ENCODE measurements around the gene INTS4.
"Not testable (repeated sequence)": the region's sequence is repeated elsewhere in the genome, so short reads cannot be mapped to it uniquely, and the experiment has no call there.

Gene INTS4

DNA sequence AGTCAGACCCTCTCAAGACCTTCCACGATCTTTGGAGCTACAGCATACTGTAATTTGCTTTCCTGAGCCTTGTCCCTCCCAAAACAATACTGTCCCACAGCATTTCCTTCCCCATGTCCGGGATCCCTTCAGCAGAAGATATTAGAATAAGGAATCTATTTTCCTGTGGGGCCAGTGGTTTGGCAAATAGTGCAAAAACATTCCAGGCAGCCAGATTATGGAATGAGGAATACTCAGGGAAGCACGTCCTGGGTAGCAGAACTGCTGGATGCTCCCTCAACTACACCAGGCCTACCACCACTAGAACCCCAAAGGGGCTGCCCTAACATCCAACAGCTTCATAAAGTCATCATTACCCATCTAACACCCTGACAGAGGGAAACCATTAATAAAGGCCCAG lies 112.1 kb downstream of the INTS4 start:
- Histone ChIP-seq H3K27me3 (ENCODE audit: insufficient read depth, poor library complexity, severe bottlenecking) (no peaks in the 10 kb centered on the region), H3K4me3 (ENCODE audit: severe bottlenecking) (no peak overlapping the region), H3K9me3 (ENCODE audit: severe bottlenecking) (no peaks in the 10 kb centered on the region), H3K36me3 (ENCODE audit: low read depth) (peaks cover 13% of the 10 kb centered on the region), H3K4me1 (ENCODE audit: insufficient read depth, poor library complexity, severe bottlenecking) (no peaks in the 10 kb centered on the region), H3K27ac (ENCODE audit: poor library complexity, severe bottlenecking) (no peak overlapping the region)
- ATAC-seq (ENCODE audit: low read depth) (no peak), DNase-seq (ENCODE audit: low spot score) (no peak)
- TF ChIP-seq, protein P1, sequence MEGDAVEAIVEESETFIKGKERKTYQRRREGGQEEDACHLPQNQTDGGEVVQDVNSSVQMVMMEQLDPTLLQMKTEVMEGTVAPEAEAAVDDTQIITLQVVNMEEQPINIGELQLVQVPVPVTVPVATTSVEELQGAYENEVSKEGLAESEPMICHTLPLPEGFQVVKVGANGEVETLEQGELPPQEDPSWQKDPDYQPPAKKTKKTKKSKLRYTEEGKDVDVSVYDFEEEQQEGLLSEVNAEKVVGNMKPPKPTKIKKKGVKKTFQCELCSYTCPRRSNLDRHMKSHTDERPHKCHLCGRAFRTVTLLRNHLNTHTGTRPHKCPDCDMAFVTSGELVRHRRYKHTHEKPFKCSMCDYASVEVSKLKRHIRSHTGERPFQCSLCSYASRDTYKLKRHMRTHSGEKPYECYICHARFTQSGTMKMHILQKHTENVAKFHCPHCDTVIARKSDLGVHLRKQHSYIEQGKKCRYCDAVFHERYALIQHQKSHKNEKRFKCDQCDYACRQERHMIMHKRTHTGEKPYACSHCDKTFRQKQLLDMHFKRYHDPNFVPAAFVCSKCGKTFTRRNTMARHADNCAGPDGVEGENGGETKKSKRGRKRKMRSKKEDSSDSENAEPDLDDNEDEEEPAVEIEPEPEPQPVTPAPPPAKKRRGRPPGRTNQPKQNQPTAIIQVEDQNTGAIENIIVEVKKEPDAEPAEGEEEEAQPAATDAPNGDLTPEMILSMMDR (IDR thresholded peaks at IDR 0.05; ENCODE audit: poor library complexity, severe bottlenecking): no peak

DNA sequence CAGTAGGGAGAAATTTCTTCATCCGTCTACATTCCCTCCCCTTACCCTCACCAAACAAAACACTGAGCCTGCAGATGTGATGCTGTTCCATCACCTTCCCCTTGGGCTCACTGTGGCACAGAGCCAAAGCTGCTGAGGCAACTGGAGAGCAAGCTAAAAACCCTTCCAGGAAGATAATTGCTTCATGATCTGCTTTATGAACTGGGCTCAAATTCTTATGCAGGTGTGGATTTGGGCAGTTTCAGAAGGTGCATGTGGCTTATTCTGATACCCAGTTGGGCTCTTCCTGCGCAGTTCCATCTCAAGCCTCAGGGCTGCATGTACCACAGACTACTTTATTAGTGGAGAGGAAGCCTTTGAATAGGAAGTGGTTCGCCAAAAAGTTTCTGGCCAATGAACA lies 115.2 kb downstream of the INTS4 start:
- H3K9me3 ChIP-seq (ENCODE audit: severe bottlenecking): no peaks in the 10 kb centered on the region
- TF ChIP-seq, protein P1 (IDR thresholded peaks at IDR 0.05; ENCODE audit: poor library complexity, severe bottlenecking): no peak
- DNase-seq (ENCODE audit: low spot score) (no peak), ATAC-seq (ENCODE audit: low read depth) (no peak)
- H3K4me1 ChIP-seq (ENCODE audit: insufficient read depth, poor library complexity, severe bottlenecking): no peaks in the 10 kb centered on the region
- H3K27ac ChIP-seq (ENCODE audit: poor library complexity, severe bottlenecking): no peak overlapping the region
- no peak overlapping the region for H3K4me3 ChIP-seq (ENCODE audit: severe bottlenecking)
- H3K27me3 ChIP-seq (ENCODE audit: insufficient read depth, poor library complexity, severe bottlenecking): no peaks in the 10 kb centered on the region
- peaks cover 15% of the 10 kb centered on the region for H3K36me3 ChIP-seq (ENCODE audit: low read depth)

DNA sequence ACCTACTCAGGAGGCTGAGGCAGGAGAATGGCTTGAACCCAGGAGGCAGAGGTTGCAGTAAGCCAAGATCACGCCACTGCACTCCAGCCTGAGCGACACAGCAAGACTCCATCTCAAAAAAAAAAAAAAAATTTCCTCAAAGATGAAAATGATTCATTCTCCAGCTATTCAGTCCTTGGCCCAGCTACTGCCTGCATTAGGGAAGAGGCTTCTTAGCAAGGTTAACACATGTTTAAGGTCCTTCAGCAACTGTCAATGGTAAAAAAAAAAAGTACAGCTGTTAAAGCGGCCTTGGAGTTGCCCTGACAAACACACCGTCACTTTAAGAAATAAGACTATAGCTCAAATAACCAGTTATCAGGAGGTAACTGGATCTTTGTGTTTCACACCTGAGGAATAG lies 116.2 kb downstream of the INTS4 start:
- H3K4me1 ChIP-seq (ENCODE audit: insufficient read depth, poor library complexity, severe bottlenecking); DNase-seq (ENCODE audit: low spot score); H3K27me3 ChIP-seq (ENCODE audit: insufficient read depth, poor library complexity, severe bottlenecking); H3K4me3 ChIP-seq (ENCODE audit: severe bottlenecking); H3K27ac ChIP-seq (ENCODE audit: poor library complexity, severe bottlenecking); H3K9me3 ChIP-seq (ENCODE audit: severe bottlenecking): not testable (repeated sequence)
- H3K36me3 ChIP-seq (ENCODE audit: low read depth): peaks cover 15% of the 10 kb centered on the region
- ATAC-seq (ENCODE audit: low read depth): peak; percentile 66

DNA sequence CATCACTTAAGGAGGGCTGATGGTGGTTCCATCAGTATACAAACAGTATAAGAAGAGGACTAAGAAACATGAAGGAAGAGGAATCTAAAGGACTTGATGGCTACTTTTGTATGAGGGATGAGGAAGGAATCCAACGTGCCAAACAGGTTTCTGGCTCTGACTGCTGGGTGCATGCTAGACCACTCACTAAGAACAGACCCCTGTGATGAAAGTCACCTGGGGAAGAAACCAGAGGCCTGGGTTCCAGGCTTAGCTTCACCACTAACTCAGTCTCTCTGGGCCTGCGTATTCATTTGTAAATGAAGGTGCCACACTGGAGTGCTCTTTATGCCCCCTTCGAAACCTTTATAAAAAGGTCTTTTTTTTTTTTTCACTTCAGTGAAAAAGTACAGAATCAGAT lies 118.4 kb downstream of the INTS4 start:
- no peaks in the 10 kb centered on the region for H3K9me3 ChIP-seq (ENCODE audit: severe bottlenecking)
- no peak overlapping the region for H3K4me3 ChIP-seq (ENCODE audit: severe bottlenecking)
- H3K27me3 ChIP-seq (ENCODE audit: insufficient read depth, poor library complexity, severe bottlenecking): no peaks in the 10 kb centered on the region
- DNase-seq (ENCODE audit: low spot score) (no peak), ATAC-seq (ENCODE audit: low read depth) (no peak)
- H3K27ac ChIP-seq (ENCODE audit: poor library complexity, severe bottlenecking): no peak overlapping the region
- TF ChIP-seq, protein P1 (IDR thresholded peaks at IDR 0.05; ENCODE audit: poor library complexity, severe bottlenecking): no peak
- no peaks in the 10 kb centered on the region for H3K4me1 ChIP-seq (ENCODE audit: insufficient read depth, poor library complexity, severe bottlenecking)
- peaks cover 15% of the 10 kb centered on the region for H3K36me3 ChIP-seq (ENCODE audit: low read depth)

DNA sequence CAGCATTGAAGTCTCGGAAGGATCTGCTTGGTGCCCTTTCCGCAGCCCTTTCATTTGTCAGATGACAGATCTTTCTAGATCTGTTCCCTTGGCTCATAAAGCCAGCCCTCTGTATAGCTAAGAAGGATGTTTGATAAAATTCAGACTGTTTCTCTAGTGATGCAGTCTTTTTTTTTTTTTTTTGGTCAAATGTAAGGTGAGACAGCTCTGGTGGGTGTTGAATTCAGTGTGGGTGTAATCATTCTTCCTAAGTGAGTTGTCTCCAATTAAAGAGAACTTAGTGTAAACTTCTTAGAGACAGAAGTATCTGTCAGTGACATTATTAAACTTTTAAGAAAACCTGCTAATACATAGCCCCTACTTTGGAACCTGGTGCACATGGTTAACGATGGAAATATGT lies 120.3 kb downstream of the INTS4 start:
- Histone ChIP-seq H3K27me3 (ENCODE audit: insufficient read depth, poor library complexity, severe bottlenecking) (no peaks in the 10 kb centered on the region), H3K4me3 (ENCODE audit: severe bottlenecking) (no peak overlapping the region), H3K27ac (ENCODE audit: poor library complexity, severe bottlenecking) (no peak overlapping the region), H3K4me1 (ENCODE audit: insufficient read depth, poor library complexity, severe bottlenecking) (no peaks in the 10 kb centered on the region), H3K36me3 (ENCODE audit: low read depth) (peaks cover 11% of the 10 kb centered on the region), H3K9me3 (ENCODE audit: severe bottlenecking) (no peaks in the 10 kb centered on the region)
- TF ChIP-seq, protein P1 (IDR thresholded peaks at IDR 0.05; ENCODE audit: poor library complexity, severe bottlenecking): no peak
- no peak for ATAC-seq (ENCODE audit: low read depth)
- no peak for DNase-seq (ENCODE audit: low spot score)
